ENCODE results near the gene SLC25A45.

- TF ChIP-seq, protein P1, sequence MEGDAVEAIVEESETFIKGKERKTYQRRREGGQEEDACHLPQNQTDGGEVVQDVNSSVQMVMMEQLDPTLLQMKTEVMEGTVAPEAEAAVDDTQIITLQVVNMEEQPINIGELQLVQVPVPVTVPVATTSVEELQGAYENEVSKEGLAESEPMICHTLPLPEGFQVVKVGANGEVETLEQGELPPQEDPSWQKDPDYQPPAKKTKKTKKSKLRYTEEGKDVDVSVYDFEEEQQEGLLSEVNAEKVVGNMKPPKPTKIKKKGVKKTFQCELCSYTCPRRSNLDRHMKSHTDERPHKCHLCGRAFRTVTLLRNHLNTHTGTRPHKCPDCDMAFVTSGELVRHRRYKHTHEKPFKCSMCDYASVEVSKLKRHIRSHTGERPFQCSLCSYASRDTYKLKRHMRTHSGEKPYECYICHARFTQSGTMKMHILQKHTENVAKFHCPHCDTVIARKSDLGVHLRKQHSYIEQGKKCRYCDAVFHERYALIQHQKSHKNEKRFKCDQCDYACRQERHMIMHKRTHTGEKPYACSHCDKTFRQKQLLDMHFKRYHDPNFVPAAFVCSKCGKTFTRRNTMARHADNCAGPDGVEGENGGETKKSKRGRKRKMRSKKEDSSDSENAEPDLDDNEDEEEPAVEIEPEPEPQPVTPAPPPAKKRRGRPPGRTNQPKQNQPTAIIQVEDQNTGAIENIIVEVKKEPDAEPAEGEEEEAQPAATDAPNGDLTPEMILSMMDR (optimal IDR thresholded peaks at IDR 0.05 in 1 of 3, IDR thresholded peaks at IDR 0.05 in 1 of 3, conservative IDR thresholded peaks at IDR 0.05 in 1 of 3; ENCODE audit: extremely low read depth in 1 of 3, insufficient read depth in 2 of 3, low read length in 3 of 3) = no peak
- TF ChIP-seq EZH2 (IDR thresholded peaks at IDR 0.05; ENCODE audit: low read length) = no peak
Measured at GRCh38 chr11:65363770-65364169, 18.7 kb downstream of the SLC25A45 start.

Measured in keratinocyte (primary cell).